ENCODE data around the gene MYO3B.
A peak's percentile ranks its signal among the peaks of the same experiment; 100 is the strongest.

Gene MYO3B, protein sequence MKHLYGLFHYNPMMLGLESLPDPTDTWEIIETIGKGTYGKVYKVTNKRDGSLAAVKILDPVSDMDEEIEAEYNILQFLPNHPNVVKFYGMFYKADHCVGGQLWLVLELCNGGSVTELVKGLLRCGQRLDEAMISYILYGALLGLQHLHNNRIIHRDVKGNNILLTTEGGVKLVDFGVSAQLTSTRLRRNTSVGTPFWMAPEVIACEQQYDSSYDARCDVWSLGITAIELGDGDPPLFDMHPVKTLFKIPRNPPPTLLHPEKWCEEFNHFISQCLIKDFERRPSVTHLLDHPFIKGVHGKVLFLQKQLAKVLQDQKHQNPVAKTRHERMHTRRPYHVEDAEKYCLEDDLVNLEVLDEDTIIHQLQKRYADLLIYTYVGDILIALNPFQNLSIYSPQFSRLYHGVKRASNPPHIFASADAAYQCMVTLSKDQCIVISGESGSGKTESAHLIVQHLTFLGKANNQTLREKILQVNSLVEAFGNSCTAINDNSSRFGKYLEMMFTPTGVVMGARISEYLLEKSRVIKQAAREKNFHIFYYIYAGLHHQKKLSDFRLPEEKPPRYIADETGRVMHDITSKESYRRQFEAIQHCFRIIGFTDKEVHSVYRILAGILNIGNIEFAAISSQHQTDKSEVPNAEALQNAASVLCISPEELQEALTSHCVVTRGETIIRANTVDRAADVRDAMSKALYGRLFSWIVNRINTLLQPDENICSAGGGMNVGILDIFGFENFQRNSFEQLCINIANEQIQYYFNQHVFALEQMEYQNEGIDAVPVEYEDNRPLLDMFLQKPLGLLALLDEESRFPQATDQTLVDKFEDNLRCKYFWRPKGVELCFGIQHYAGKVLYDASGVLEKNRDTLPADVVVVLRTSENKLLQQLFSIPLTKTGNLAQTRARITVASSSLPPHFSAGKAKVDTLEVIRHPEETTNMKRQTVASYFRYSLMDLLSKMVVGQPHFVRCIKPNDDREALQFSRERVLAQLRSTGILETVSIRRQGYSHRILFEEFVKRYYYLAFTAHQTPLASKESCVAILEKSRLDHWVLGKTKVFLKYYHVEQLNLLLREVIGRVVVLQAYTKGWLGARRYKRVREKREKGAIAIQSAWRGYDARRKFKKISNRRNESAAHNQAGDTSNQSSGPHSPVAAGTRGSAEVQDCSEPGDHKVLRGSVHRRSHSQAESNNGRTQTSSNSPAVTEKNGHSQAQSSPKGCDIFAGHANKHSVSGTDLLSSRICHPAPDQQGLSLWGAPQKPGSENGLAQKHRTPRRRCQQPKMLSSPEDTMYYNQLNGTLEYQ (N-terminal part only)

DNA sequence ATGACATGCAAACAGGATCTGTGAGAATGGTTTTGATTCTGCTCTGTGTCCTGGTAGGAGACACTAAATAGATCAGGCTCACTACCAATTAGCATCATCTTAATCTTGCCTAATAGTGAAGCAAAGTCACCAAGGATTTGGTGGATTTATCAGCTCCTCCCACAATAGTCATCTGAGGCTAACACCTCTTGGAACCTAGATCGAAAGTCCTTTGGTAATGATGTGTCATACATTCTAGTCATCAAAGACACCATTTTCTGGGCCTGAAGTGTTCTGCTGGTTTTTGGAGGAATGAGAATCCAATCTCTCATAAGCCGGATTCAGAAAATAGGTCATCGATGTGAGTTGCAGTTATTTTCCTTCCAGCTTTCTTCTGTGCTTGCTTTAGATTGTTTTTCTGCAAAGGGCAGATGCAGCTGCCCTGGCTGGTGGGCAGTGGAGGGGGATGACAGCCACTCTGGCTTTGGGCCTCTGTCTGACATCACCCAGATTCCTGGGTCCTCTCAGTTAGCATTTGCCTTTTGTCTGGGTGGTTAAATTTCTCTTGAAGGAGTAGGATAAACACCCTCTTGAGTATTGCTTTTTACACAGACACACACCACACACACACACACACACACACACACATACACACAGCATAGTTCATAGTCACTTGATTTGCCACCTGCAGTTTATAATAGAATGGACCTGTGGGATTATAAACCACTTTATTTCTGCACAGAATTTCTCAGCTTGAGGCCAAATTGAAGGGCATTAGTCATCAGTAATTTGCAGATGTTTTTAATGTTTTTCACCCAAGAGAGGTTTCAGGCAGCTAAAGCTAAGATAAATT is at the start of gene MYO3B:
Gene MYO3B (plus strand): TSS at position 198 of the 832 bp plus-strand sequence. CDS start 141 bp downstream, at position 339.
- DNase-seq: no peak

DNA sequence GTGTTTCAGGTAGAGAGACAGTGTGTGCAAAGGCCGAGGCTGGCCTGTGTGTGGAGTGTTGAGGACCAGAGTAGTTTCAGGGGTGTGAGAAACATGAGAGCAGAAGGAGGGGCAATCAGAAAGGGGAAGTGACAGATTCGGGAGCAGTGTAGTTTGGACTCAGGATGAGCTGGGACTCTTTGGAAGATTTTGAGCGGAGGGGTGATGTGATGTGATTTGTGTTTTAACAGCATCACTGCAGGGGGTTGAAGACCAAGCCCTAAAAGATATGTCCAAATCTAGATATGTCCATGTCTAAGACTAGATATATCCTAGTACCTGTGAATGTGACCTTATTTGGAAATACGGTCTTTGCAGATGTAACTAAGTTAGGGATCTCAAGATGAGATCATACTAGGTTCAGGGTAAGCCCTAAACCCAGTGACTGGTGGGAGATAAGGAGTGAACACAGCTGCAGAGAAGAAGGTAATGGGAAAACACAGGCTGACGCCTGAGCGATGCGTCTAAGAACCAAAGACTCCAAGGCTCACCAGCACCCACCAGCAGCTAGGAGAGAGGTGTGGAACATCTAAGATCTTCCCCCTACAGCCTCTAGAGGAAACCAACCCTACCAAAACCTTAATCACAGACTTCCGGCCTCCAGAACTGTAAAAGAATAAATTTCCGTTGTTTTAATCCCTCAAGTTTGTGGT is 38.5 kb upstream of the MYO3B start:
- no peak for DNase-seq

- no peak for DNase-seq
Observed at GRCh38 chr2:170140561-170140960, 37.4 kb upstream of the MYO3B start.

- no peak for DNase-seq
Observed at GRCh38 chr2:170141865-170142264, 36.1 kb upstream of the MYO3B start.

DNA sequence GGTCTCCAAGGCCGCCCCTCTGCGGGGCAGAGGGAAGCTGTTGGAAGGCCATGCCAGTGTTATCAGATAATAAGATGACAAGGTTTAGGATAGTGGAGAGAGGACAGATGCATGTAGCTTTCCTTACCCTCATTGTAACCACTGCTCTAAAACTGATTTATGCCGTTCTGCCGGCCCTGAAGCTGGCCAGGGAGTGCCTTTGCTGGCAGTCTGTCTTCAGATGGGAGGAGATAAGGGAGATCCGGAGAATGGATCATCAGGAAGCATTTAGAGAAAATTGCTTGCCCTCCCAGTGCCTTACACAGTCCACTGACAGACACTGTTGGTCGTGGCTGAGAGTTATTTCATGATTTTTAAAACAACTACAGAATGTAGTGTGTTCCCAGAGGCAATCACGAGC is 35.4 kb upstream of the MYO3B start:
- no peak for DNase-seq

- no peak for DNase-seq
Observed at GRCh38 chr2:170143045-170143717, 34.8 kb upstream of the MYO3B start.

DNA sequence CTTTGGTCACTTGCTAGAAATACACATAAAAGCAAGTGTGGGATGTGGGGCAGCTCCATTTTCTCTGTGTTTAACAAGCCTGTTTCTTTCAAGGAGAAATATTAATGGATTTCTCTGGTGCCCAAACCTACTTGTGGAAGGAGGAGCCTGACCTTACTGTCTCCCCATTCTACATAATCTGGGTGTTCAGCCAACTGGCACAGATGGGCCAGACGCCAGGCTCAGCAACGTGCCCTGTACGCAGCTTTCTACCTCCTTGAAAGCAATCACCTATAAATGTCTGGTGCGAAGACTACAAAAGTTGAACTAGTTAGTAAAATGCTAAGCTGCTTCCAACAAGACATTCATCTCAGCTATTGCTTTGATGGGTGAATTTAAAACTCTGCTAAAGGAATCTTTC is 33.2 kb upstream of the MYO3B start:
- DNase-seq: peak; percentile 38

- DNase-seq: no peak
Observed at GRCh38 chr2:170145191-170145590, 32.8 kb upstream of the MYO3B start.

DNA sequence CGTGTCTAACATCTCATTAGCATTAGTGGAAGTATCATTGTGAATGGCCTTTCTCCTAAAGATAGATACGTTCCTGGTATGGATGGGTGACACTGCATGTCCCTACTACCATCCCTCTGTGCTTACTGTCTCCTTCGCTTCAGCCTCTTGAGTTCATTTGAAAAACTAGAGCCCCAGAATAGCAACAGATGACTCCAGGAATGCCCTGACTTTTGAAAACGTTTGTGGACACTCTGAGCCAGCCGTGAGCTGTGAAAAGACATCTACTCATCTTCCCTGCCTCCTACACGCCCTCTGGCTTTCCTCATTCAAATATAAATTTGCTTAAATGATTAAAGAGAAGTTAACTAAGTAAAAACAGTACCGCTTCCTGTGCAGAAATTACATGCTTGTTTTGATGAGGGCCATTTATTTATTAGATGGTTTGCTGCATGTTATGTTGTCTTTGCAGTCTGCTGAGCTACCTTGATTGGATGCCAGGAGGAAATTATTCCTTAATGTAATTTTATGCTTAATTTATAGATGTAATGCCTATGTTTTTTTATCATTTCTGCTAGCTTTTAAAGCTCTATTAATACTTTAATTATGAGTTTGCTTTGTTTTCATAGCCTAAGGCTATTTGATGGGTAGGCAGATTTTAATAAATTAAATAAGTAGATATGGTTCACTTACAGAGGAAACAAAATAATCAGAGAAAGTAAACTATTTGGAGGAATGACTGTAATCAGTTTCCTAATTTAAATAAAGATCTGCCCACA is 32.1 kb upstream of the MYO3B start:
- DNase-seq: no peak

DNA sequence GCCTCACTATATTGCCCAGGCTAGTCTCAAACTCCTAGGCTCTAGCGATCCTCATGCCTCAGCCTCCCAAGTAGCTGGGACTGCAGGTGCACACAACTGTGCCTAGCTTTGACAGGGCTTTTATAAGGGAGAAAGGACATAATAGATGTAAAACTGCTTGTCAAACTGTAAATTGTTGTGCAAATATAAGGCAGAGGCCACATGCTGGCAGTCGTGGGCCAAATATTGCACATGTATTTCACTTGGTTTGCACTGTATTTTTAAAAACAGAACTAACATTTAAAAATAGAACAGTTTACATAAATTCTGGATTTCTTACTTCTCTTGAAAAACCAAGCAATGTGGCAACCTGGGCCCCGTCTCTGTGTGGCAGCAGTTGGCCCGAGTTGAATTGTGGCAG is 31.2 kb upstream of the MYO3B start:
- DNase-seq: no peak

DNA sequence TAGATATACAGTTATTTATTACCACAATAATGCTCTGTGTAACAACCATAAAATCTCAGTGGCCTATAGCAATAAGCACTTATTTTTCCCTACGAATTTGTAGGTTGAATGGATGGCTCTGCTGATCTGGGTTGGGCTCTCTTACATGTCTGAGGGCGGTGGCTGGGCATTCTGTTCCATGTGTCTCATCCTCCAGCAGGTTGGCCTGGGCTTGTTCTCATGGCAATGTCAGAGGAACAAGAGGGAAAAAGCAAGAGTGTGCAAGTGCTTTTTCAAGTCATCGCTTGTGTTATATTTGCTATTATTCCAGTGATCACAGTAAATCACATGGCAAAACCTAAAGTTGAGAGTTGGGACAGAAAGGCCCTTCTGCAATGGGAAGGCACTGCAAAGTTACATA is 30.4 kb upstream of the MYO3B start:
- DNase-seq: no peak

GRCh38 chr2:170148161-170148560 is 29.8 kb upstream of the MYO3B start:
- DNase-seq: no peak

GRCh38 chr2:170152421-170152820 is 25.5 kb upstream of the MYO3B start:
- no peak for DNase-seq

- peak; percentile 6 for DNase-seq
Observed at GRCh38 chr2:170155022-170155722, 22.8 kb upstream of the MYO3B start.

GRCh38 chr2:170155723-170156253 is 22.2 kb upstream of the MYO3B start:
- DNase-seq: no peak

- no peak for DNase-seq
Observed at GRCh38 chr2:170156592-170156991, 21.4 kb upstream of the MYO3B start.

DNA sequence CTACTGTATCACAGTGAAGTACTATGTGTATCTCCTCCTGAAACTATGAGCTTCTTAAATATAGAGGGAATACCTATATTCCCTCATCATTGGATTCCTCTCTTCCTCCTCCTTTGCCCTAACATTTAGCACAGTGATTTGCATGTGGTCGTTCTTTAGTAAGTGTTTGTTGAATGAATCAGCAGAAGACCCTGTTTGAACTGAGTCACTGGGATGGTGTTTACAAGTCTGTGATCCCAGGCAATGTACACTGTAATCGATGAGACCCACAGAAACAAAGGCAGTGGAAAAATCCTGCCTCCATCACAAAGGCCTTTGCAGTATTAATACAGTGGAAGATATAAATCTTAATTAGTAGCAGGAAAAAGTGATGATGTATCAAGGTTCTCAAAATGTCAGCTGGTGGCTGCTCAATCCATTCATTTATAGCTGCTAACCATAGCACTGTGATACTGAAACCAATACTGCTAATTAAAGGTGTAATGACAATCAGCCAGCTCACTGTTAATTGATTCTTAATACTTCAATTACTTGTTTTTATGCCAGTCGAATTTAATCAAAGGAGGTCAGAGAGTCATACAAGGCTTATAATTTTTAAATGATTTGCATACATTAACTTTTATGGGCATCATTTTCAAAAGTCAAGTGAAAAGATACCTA is 20.8 kb upstream of the MYO3B start:
- no peak for DNase-seq

GRCh38 chr2:170159060-170159459 is 18.9 kb upstream of the MYO3B start:
- no peak for DNase-seq
